Suprapubic skin (tissue), 4 donors: Measurements from ENCODE around the gene AAK1. TPM values are rescaled to one million over a fixed set of nuclear protein-coding genes. Genes with fewer than 3 reads are reported as not detected.

Source experiments
- DNase-seq, 2 donors: peaks; one replicate each; pipeline ENCODE4 v3.0.0-alpha.2; 2019; ENCODE audit warnings: low spot score in 2 of 2
- H3K27ac ChIP-seq: fragments of 200-600 bp; sonication (generic); one replicate; pipeline ENCODE4 v1.5.1; 2019
- H3K27me3 ChIP-seq: fragments of 200-600 bp; sonication (generic); one replicate; pipeline ENCODE4 v1.5.1; 2019
- H3K36me3 ChIP-seq: fragments of 200-600 bp; sonication (generic); one replicate; pipeline ENCODE4 v1.5.1; 2019
- H3K4me1 ChIP-seq: fragments of 200-600 bp; sonication (generic); one replicate; pipeline ENCODE4 v1.5.1; 2019
- H3K4me3 ChIP-seq: fragments of 200-600 bp; sonication (generic); one replicate; pipeline ENCODE4 v1.5.1; 2019; ENCODE audit warnings: mild to moderate bottlenecking
- H3K9me3 ChIP-seq: fragments of 200-600 bp; sonication (generic); one replicate; pipeline ENCODE4 v1.5.1; 2019
- CTCF ChIP-seq, 2 donors: fragments of 200-600 bp in 1 of 2; fragments of 450-650 bp in 1 of 2; sonication (generic) in 1 of 2; IDR thresholded peaks; one replicate each; pipeline ENCODE4 v1.5.1; 2016 to 2019; ENCODE audit warnings: antibody characterized with exemption in 2 of 2, mild to moderate bottlenecking in 1 of 2, moderate library complexity in 1 of 2
- EP300 ChIP-seq: sonication (generic); formaldehyde crosslinking; IDR thresholded peaks from one replicate; pipeline ENCODE4 v1.6.1; 2017; ENCODE audit warnings: antibody characterized with exemption
- POLR2A ChIP-seq, 2 donors: fragments of 450-650 bp; IDR thresholded peaks; one replicate each; pipeline ENCODE4 v1.6.1; 2017; ENCODE audit warnings: antibody characterized with exemption in 2 of 2, mild to moderate bottlenecking in 2 of 2, moderate library complexity in 2 of 2
- POLR2AphosphoS5 ChIP-seq, 3 donors: sonication (generic); formaldehyde crosslinking; IDR thresholded peaks; one replicate each; pipeline ENCODE4 v1.6.1; 2017; ENCODE audit warnings: antibody characterized with exemption in 3 of 3
- WGBS: methylation state at CpG from one replicate; pipeline ENCODE4 v1.1.5; 2018; 5-methylcytosine and 5-hydroxymethylcytosine counted together
- total RNA-seq, 4 donors: library from RNA; depleted of rRNA; stranded (reverse); fragments of >200 nt; gene quantifications; one replicate each; pipeline ENCODE4 v1.1.0, GENCODE V29; 2016

The AAK1 gene
- total RNA-seq, 4 donors from 2014 or later = 26.4 to 48.4 (median 32.7) TPM

DNA sequence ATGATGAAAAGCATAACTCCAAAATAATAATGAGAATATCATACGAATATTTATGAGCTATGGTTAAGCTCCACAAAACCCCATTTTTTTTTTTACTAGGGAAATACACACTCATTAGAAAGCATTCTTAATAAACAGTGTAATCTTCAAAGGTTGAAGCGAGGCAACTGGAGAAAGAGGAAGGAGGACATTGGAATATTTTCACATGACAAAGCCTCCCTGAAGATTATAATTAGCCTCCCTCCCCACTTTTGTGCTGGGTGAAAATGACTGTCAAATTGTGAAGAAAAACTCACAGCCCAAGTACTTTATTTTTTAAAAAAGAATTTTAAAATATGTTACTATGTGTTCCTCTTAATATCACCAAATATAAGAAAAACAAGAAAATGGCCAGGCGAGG is 142.2 kb downstream of the AAK1 start:
- no peaks in the 10 kb centered on the region for H3K27me3 ChIP-seq
- 94% methylated on average over 3 of the region's 3 CpGs for WGBS
- no peak overlapping the region for H3K27ac ChIP-seq
- no peaks in the 10 kb centered on the region for H3K9me3 ChIP-seq
- TF ChIP-seq POLR2A (IDR thresholded peaks at IDR 0.05) (no peak), CTCF (IDR thresholded peaks at IDR 0.05) (no peak), EP300 (no peak), POLR2AphosphoS5 (IDR thresholded peaks at IDR 0.05) (no peak)
- no peaks in the 10 kb centered on the region for H3K4me1 ChIP-seq
- peaks cover 28% of the 10 kb centered on the region for H3K36me3 ChIP-seq
- no peak for DNase-seq
- no peak overlapping the region for H3K4me3 ChIP-seq

DNA sequence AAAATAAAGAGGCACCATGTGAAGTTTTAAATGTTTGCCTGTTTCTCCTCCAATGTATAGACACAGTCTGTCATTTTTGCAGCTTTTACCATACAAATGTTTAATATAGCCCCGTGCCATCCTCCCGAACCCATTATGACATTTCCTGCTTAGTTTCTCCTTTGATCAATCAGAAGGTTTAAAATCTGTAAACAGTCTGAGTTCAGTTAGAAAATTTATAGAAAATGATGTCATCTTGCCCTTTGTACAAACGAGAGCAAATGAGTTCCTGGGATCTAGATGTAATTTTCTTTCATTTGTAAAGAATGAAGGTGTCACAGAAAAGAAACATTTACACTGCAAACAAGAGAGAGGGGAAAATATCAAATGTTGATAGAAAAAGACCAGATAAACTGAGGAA is 143.6 kb downstream of the AAK1 start:
- WGBS = 63% methylated on average over 3 of the region's 3 CpGs
- Histone ChIP-seq H3K27ac (no peak overlapping the region), H3K4me1 (no peaks in the 10 kb centered on the region), H3K36me3 (peaks cover 17% of the 10 kb centered on the region), H3K9me3 (no peaks in the 10 kb centered on the region), H3K27me3 (no peaks in the 10 kb centered on the region), H3K4me3 (no peak overlapping the region)
- no peak for DNase-seq
- no peak for TF ChIP-seq POLR2A (IDR thresholded peaks at IDR 0.05)
- TF ChIP-seq CTCF (IDR thresholded peaks at IDR 0.05) = no peak
- TF ChIP-seq EP300 = no peak
- TF ChIP-seq POLR2AphosphoS5 (IDR thresholded peaks at IDR 0.05) = no peak

DNA sequence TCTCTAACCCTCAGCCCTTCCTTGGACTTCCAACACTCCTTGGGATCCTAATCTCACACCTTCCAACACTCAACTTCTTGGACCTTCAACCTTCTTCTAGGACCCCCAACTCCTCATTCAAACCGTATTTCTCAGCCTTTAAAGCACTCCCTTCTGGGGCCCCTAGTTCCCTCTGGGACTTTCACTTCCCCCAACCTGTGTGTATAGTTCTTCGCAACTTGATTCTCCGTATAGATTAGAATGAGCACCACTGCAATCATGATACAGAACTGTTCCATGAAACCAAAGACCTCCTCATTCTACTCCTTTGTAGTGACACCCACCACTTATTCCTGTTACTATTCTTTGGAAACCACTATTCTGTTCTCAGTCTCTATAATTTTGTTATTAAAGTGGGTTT is 144.3 kb downstream of the AAK1 start:
- DNase-seq = no peak
- Histone ChIP-seq H3K27ac (no peak overlapping the region), H3K36me3 (peaks cover 11% of the 10 kb centered on the region), H3K4me3 (no peak overlapping the region), H3K9me3 (no peaks in the 10 kb centered on the region), H3K27me3 (no peaks in the 10 kb centered on the region), H3K4me1 (no peaks in the 10 kb centered on the region)
- TF ChIP-seq POLR2AphosphoS5 (IDR thresholded peaks at IDR 0.05) = no peak
- no peak for TF ChIP-seq EP300
- TF ChIP-seq POLR2A (IDR thresholded peaks at IDR 0.05) = no peak
- no peak for TF ChIP-seq CTCF (IDR thresholded peaks at IDR 0.05)
- 81% methylated on average over 3 of the region's 3 CpGs for WGBS

- no peaks in the 10 kb centered on the region for H3K27me3 ChIP-seq
- 91% methylated on average over 3 of the region's 3 CpGs for WGBS
- no peak for DNase-seq
- no peak overlapping the region for H3K4me3 ChIP-seq
- no peaks in the 10 kb centered on the region for H3K4me1 ChIP-seq
- peaks cover 9% of the 10 kb centered on the region for H3K36me3 ChIP-seq
- H3K27ac ChIP-seq = no peak overlapping the region
- no peaks in the 10 kb centered on the region for H3K9me3 ChIP-seq
- TF ChIP-seq EP300 (no peak), CTCF (IDR thresholded peaks at IDR 0.05) (no peak), POLR2A (IDR thresholded peaks at IDR 0.05) (no peak), POLR2AphosphoS5 (IDR thresholded peaks at IDR 0.05) (no peak)
These were observed 147.7 kb downstream of the AAK1 start for GRCh38 chr2:69495861-69496260.

DNA sequence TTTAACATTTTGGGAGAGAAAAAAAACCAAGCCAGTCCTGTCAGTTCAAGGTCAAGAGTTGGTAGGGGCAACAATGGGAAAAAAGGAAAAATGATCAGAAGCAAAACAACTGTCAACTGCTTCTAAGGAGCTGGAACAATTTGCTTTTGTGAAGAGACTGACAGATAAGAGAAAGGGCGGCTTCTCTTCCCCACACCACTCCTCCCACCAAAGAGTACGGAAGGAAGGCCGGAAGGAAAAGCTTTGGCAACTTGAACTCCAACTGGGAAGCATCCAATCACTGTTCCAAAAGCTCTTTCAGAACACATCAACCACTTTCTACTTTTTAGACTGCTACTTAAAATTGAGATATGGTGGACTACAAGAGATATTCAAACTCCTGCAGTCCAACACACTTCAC is 148.5 kb downstream of the AAK1 start:
- H3K4me3 ChIP-seq = no peak overlapping the region
- H3K27ac ChIP-seq = no peak overlapping the region
- WGBS = 82% methylated on average over 3 of the region's 3 CpGs
- TF ChIP-seq EP300 = no peak
- no peak for TF ChIP-seq POLR2AphosphoS5 (IDR thresholded peaks at IDR 0.05)
- no peaks in the 10 kb centered on the region for H3K27me3 ChIP-seq
- DNase-seq = no peak
- no peaks in the 10 kb centered on the region for H3K4me1 ChIP-seq
- no peaks in the 10 kb centered on the region for H3K9me3 ChIP-seq
- peaks cover 14% of the 10 kb centered on the region for H3K36me3 ChIP-seq

GRCh38 chr2:69494126-69494525 is 149.4 kb downstream of the AAK1 start:
- no peak for TF ChIP-seq CTCF (IDR thresholded peaks at IDR 0.05)
- no peak for TF ChIP-seq EP300
- TF ChIP-seq POLR2AphosphoS5 (IDR thresholded peaks at IDR 0.05) = no peak
- Histone ChIP-seq H3K27me3 (no peaks in the 10 kb centered on the region), H3K4me1 (no peaks in the 10 kb centered on the region), H3K4me3 (no peak overlapping the region), H3K27ac (no peak overlapping the region), H3K9me3 (no peaks in the 10 kb centered on the region), H3K36me3 (peaks cover 14% of the 10 kb centered on the region)
- no peak for DNase-seq
- WGBS = 80% methylated on average over 3 of the region's 3 CpGs
